ENCODE data around the gene KNSTRN. TPM values are rescaled to one million over a fixed set of nuclear protein-coding genes. Genes with fewer than 3 reads are reported as not detected.

KNSTRN gene
- total and polyA plus RNA-seq, 2 experiments from 2014 or later, result 67.9 to 80.4 TPM

DNA sequence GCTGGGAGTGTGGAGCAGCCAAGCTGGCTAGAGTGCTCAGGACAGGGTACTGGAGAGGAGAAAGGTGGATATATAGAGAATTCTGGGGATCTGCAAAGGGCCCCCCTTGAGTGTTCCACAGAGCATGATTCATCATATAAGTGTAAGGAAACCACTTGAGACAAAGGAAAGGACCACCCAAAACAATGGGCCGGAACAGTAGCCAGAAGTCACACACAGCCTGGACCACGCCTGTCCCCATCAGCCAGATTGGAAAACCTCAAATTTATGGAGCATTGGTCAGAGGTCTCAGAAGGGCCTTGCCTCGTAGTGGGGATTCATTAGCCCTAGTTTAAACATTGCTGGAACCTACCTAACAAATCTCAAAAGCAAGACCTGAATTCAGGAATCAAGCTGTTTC lies 4.9 kb upstream of the KNSTRN start:
- no peak overlapping the region for H3K27ac Mint-ChIP-seq
- TF ChIP-seq POLR2AphosphoS5 (IDR thresholded peaks at IDR 0.05; ENCODE audit: low read depth) (no peak), ZNF114 (CRISPR knock-in tag; IDR thresholded peaks at IDR 0.05) (no peak), STAT1 (IDR thresholded peaks at IDR 0.05; ENCODE audit: unreplicated experiment) (no peak), NANOG (IDR thresholded peaks at IDR 0.05; ENCODE audit: borderline replicate concordance) (no peak), EZH2phosphoT487 (IDR thresholded peaks at IDR 0.05; ENCODE audit: unreplicated experiment) (no peak), ZNF331 (CRISPR knock-in tag; IDR thresholded peaks at IDR 0.05; ENCODE audit: low read depth) (no peak), CREB1 (CRISPR knock-in tag; IDR thresholded peaks at IDR 0.05; ENCODE audit: low read depth) (no peak), EZH2 (IDR thresholded peaks at IDR 0.05; ENCODE audit: low read depth, unreplicated experiment) (no peak), JUNB (IDR thresholded peaks at IDR 0.05; ENCODE audit: unreplicated experiment) (no peak)
- TF ChIP-seq, protein P1, sequence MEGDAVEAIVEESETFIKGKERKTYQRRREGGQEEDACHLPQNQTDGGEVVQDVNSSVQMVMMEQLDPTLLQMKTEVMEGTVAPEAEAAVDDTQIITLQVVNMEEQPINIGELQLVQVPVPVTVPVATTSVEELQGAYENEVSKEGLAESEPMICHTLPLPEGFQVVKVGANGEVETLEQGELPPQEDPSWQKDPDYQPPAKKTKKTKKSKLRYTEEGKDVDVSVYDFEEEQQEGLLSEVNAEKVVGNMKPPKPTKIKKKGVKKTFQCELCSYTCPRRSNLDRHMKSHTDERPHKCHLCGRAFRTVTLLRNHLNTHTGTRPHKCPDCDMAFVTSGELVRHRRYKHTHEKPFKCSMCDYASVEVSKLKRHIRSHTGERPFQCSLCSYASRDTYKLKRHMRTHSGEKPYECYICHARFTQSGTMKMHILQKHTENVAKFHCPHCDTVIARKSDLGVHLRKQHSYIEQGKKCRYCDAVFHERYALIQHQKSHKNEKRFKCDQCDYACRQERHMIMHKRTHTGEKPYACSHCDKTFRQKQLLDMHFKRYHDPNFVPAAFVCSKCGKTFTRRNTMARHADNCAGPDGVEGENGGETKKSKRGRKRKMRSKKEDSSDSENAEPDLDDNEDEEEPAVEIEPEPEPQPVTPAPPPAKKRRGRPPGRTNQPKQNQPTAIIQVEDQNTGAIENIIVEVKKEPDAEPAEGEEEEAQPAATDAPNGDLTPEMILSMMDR (conservative IDR thresholded peaks at IDR 0.05; ENCODE audit: low read depth in 2 of 2), result no peak
- TF ChIP-seq, protein P2, sequence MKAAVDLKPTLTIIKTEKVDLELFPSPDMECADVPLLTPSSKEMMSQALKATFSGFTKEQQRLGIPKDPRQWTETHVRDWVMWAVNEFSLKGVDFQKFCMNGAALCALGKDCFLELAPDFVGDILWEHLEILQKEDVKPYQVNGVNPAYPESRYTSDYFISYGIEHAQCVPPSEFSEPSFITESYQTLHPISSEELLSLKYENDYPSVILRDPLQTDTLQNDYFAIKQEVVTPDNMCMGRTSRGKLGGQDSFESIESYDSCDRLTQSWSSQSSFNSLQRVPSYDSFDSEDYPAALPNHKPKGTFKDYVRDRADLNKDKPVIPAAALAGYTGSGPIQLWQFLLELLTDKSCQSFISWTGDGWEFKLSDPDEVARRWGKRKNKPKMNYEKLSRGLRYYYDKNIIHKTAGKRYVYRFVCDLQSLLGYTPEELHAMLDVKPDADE (IDR thresholded peaks at IDR 0.05), result no peak
- TF ChIP-seq, protein P3, sequence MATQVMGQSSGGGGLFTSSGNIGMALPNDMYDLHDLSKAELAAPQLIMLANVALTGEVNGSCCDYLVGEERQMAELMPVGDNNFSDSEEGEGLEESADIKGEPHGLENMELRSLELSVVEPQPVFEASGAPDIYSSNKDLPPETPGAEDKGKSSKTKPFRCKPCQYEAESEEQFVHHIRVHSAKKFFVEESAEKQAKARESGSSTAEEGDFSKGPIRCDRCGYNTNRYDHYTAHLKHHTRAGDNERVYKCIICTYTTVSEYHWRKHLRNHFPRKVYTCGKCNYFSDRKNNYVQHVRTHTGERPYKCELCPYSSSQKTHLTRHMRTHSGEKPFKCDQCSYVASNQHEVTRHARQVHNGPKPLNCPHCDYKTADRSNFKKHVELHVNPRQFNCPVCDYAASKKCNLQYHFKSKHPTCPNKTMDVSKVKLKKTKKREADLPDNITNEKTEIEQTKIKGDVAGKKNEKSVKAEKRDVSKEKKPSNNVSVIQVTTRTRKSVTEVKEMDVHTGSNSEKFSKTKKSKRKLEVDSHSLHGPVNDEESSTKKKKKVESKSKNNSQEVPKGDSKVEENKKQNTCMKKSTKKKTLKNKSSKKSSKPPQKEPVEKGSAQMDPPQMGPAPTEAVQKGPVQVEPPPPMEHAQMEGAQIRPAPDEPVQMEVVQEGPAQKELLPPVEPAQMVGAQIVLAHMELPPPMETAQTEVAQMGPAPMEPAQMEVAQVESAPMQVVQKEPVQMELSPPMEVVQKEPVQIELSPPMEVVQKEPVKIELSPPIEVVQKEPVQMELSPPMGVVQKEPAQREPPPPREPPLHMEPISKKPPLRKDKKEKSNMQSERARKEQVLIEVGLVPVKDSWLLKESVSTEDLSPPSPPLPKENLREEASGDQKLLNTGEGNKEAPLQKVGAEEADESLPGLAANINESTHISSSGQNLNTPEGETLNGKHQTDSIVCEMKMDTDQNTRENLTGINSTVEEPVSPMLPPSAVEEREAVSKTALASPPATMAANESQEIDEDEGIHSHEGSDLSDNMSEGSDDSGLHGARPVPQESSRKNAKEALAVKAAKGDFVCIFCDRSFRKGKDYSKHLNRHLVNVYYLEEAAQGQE (IDR thresholded peaks at IDR 0.05; ENCODE audit: unreplicated experiment), result no peak
- TF ChIP-seq, protein P4, sequence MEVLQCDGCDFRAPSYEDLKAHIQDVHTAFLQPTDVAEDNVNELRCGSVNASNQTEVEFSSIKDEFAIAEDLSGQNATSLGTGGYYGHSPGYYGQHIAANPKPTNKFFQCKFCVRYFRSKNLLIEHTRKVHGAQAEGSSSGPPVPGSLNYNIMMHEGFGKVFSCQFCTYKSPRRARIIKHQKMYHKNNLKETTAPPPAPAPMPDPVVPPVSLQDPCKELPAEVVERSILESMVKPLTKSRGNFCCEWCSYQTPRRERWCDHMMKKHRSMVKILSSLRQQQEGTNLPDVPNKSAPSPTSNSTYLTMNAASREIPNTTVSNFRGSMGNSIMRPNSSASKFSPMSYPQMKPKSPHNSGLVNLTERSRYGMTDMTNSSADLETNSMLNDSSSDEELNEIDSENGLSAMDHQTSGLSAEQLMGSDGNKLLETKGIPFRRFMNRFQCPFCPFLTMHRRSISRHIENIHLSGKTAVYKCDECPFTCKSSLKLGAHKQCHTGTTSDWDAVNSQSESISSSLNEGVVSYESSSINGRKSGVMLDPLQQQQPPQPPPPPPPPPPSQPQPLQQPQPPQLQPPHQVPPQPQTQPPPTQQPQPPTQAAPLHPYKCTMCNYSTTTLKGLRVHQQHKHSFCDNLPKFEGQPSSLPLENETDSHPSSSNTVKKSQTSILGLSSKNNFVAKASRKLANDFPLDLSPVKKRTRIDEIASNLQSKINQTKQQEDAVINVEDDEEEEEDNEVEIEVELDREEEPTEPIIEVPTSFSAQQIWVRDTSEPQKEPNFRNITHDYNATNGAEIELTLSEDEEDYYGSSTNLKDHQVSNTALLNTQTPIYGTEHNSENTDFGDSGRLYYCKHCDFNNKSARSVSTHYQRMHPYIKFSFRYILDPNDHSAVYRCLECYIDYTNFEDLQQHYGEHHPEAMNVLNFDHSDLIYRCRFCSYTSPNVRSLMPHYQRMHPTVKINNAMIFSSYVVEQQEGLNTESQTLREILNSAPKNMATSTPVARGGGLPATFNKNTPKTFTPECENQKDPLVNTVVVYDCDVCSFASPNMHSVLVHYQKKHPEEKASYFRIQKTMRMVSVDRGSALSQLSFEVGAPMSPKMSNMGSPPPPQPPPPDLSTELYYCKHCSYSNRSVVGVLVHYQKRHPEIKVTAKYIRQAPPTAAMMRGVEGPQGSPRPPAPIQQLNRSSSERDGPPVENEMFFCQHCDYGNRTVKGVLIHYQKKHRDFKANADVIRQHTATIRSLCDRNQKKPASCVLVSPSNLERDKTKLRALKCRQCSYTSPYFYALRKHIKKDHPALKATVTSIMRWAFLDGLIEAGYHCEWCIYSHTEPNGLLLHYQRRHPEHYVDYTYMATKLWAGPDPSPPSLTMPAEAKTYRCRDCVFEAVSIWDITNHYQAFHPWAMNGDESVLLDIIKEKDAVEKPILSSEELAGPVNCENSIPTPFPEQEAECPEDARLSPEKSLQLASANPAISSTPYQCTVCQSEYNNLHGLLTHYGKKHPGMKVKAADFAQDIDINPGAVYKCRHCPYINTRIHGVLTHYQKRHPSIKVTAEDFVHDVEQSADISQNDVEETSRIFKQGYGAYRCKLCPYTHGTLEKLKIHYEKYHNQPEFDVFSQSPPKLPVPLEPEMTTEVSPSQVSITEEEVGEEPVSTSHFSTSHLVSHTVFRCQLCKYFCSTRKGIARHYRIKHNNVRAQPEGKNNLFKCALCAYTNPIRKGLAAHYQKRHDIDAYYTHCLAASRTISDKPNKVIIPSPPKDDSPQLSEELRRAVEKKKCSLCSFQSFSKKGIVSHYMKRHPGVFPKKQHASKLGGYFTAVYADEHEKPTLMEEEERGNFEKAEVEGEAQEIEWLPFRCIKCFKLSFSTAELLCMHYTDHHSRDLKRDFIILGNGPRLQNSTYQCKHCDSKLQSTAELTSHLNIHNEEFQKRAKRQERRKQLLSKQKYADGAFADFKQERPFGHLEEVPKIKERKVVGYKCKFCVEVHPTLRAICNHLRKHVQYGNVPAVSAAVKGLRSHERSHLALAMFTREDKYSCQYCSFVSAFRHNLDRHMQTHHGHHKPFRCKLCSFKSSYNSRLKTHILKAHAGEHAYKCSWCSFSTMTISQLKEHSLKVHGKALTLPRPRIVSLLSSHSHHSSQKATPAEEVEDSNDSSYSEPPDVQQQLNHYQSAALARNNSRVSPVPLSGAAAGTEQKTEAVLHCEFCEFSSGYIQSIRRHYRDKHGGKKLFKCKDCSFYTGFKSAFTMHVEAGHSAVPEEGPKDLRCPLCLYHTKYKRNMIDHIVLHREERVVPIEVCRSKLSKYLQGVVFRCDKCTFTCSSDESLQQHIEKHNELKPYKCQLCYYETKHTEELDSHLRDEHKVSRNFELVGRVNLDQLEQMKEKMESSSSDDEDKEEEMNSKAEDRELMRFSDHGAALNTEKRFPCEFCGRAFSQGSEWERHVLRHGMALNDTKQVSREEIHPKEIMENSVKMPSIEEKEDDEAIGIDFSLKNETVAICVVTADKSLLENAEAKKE (CRISPR knock-in tag; IDR thresholded peaks at IDR 0.05), result no peak
- no peak for DNase-seq (ENCODE audit: low spot score)

More for the DNA sequence above, 4.9 kb upstream of the KNSTRN start:
- peaks cover 16% of the 10 kb centered on the region for H3K4me1 Mint-ChIP-seq
- no peaks in the 10 kb centered on the region for H3K9me3 Mint-ChIP-seq
- no peaks in the 10 kb centered on the region for H3K9me2 ChIP-seq (ENCODE audit: insufficient read depth)
- peaks cover 13% of the 10 kb centered on the region for H3K4me1 ChIP-seq (ENCODE audit: insufficient read depth)
- H3K36me3 Mint-ChIP-seq (ENCODE audit: low read depth), result no peaks in the 10 kb centered on the region
- ATAC-seq, result no peak
- no peaks in the 10 kb centered on the region; the same call in 1 of the 2 replicates for H3K36me3 ChIP-seq (ENCODE audit: insufficient read depth)
- H3F3A ChIP-seq (replicated peaks; ENCODE audit: low read depth), result no peaks in the 10 kb centered on the region
- H3K4me3 ChIP-seq, result no peak overlapping the region
- no peak overlapping the region for H3K4me3 Mint-ChIP-seq
- H3K27me3 Mint-ChIP-seq (ENCODE audit: insufficient read depth, low read depth, poor library complexity), result peaks cover 3% of the 10 kb centered on the region
- H3K79me2 ChIP-seq (replicated peaks; ENCODE audit: insufficient read depth), result no peaks in the 10 kb centered on the region
- H3K27me3 ChIP-seq (ENCODE audit: insufficient read depth), result no peaks in the 10 kb centered on the region
- peak overlapping the region; percentile 78; the same call in 1 of the 2 replicates for H2AFZ ChIP-seq
- H4K20me1 ChIP-seq (replicated peaks; ENCODE audit: insufficient read depth), result no peaks in the 10 kb centered on the region
- H3K4me2 ChIP-seq, result no peak overlapping the region
- H3K27ac ChIP-seq (ENCODE audit: low read depth), result no peak overlapping the region

Data from GM23338 (cell line).